MM.1S (cell line): ENCODE measurements around the gene EVA1A.

Experiments
- DNase-seq: peaks from one replicate; pipeline ENCODE4 v3.0.0-alpha.2; 2015
- H2AFZ ChIP-seq: fragments of 300-600 bp; sonication (generic); 2 replicates; pipeline ENCODE4 v1.6.0; 2016; ENCODE audit warnings: antibody characterized with exemption, low read length
- H3F3A ChIP-seq: fragments of 300-600 bp; sonication (generic); 2 replicates; pipeline ENCODE4 v1.6.1; 2016; ENCODE audit warnings: mild to moderate bottlenecking, antibody characterized with exemption, low read length, moderate library complexity, mixed read lengths; ENCODE audit not compliant: insufficient read depth
- H3K27ac ChIP-seq: fragments of 300-600 bp; sonication (generic); 2 replicates; pipeline ENCODE4 v1.5.1; 2016; ENCODE audit warnings: mild to moderate bottlenecking, low read length
- H3K27me3 ChIP-seq: fragments of 300-600 bp; sonication (generic); replicated peaks from 2 replicates; pipeline ENCODE4 v1.6.0; 2016; ENCODE audit warnings: low read length; ENCODE audit not compliant: insufficient read depth
- H3K36me3 ChIP-seq: fragments of 300-600 bp; sonication (generic); replicated peaks from 2 replicates; pipeline ENCODE4 v1.6.1; 2016; ENCODE audit warnings: mild to moderate bottlenecking, low read length, mixed read lengths; ENCODE audit not compliant: insufficient read depth
- H3K4me1 ChIP-seq: fragments of 300-600 bp; sonication (generic); 2 replicates; pipeline ENCODE4 v1.6.1; 2016; ENCODE audit warnings: low read length, mixed read lengths
- H3K4me2 ChIP-seq: fragments of 300-600 bp; sonication (generic); 2 replicates; pipeline ENCODE4 v1.6.0; 2016; ENCODE audit warnings: low read depth, low read length
- H3K4me3 ChIP-seq: fragments of 300-600 bp; sonication (generic); 2 replicates; pipeline ENCODE4 v1.5.1; 2016; ENCODE audit warnings: low read length, mixed read lengths
- H3K79me2 ChIP-seq: fragments of 300-600 bp; sonication (generic); 2 replicates; pipeline ENCODE4 v1.6.1; 2016; ENCODE audit warnings: mixed run types, low read length, mixed read lengths
- H3K9ac ChIP-seq: fragments of 300-600 bp; sonication (generic); 2 replicates; pipeline ENCODE4 v1.6.1; 2016; ENCODE audit warnings: low read length, mixed read lengths
- H3K9me2 ChIP-seq: fragments of 300-600 bp; sonication (generic); replicated peaks from 2 replicates; pipeline ENCODE4 v1.6.1; 2016; ENCODE audit warnings: mild to moderate bottlenecking, low read length, mixed read lengths; ENCODE audit not compliant: insufficient read depth
- H3K9me3 ChIP-seq: fragments of 300-600 bp; sonication (generic); replicated peaks from 2 replicates; pipeline ENCODE4 v1.6.1; 2016; ENCODE audit warnings: mild to moderate bottlenecking, low read length, mixed read lengths; ENCODE audit not compliant: insufficient read depth
- H4K20me1 ChIP-seq: fragments of 300-600 bp; sonication (generic); 2 replicates; pipeline ENCODE4 v1.6.1; 2016; ENCODE audit warnings: mild to moderate bottlenecking, low read length, moderate library complexity, mixed read lengths; ENCODE audit not compliant: insufficient read depth
- EZH2 ChIP-seq: fragments of 300-600 bp; sonication (generic); optimal IDR thresholded peaks from 2 replicates; pipeline ENCODE3; 2017; ENCODE audit warnings: low read depth, mild to moderate bottlenecking, antibody characterized with exemption, low read length, mixed read lengths
- EZH2phosphoT487 ChIP-seq: fragments of 300-600 bp; sonication (generic); IDR thresholded peaks from 2 replicates; pipeline ENCODE4 v1.6.1; 2018; ENCODE audit warnings: antibody characterized with exemption, low read length
- TF ChIP-seq, protein P1 (sequence below): fragments of 300-600 bp; sonication (generic); IDR thresholded peaks from 2 replicates; pipeline ENCODE4 v1.5.1; 2016; ENCODE audit warnings: antibody characterized with exemption, low read length, mixed read lengths

EVA1A gene

DNA sequence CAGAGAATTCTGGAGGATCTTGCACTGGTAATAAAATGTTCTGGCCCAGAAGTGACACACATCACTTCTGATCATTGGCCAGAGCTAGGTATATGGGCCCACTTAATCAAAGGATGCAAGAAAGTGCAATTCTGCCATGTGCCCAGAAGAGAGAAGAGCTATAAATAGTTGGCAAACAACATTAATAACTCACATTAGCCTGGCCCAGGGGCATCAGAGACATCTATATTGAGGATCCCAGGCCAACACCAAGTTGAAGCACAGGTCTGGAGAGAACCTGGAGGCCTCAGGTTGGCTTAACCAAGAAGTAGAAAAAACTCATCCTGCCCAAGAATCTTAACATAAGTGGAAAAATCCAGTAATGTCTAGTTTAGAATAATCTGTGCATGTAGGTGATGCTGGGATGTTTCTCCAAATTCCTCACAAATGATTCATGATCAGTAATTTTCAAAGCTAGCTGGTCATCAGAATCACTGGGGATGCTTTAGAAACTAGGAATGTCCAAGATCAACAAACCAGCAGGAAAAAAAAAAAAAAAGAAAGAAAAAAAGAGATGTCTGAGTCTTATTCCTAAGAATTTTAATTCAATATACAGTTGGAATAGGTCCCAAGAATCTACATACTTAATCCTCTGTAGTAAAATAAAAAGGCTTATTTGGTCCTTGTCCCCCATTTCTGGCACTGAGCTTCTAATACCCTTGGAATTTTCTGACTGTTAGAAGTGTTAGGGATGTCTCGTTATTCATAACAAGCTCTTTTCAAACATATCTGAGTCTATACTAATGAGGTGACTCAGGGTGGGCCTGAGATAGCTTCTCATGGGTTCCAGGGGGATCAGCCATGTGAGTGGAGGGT lies 35.0 kb upstream of the EVA1A start:
- Histone ChIP-seq H3K79me2 (no peaks in the 10 kb centered on the region), H4K20me1 (no peaks in the 10 kb centered on the region), H3F3A (no peaks in the 10 kb centered on the region), H3K4me1 (no peaks in the 10 kb centered on the region), H3K4me2 (no peak overlapping the region), H3K27me3 (no peaks in the 10 kb centered on the region), H3K9me3 (no peaks in the 10 kb centered on the region), H3K9me2 (no peaks in the 10 kb centered on the region), H3K4me3 (no peak overlapping the region), H2AFZ (no peak overlapping the region), H3K27ac (no peak overlapping the region), H3K9ac (no peak overlapping the region), H3K36me3 (no peaks in the 10 kb centered on the region)
- DNase-seq, result no peak
- TF ChIP-seq, protein P1, sequence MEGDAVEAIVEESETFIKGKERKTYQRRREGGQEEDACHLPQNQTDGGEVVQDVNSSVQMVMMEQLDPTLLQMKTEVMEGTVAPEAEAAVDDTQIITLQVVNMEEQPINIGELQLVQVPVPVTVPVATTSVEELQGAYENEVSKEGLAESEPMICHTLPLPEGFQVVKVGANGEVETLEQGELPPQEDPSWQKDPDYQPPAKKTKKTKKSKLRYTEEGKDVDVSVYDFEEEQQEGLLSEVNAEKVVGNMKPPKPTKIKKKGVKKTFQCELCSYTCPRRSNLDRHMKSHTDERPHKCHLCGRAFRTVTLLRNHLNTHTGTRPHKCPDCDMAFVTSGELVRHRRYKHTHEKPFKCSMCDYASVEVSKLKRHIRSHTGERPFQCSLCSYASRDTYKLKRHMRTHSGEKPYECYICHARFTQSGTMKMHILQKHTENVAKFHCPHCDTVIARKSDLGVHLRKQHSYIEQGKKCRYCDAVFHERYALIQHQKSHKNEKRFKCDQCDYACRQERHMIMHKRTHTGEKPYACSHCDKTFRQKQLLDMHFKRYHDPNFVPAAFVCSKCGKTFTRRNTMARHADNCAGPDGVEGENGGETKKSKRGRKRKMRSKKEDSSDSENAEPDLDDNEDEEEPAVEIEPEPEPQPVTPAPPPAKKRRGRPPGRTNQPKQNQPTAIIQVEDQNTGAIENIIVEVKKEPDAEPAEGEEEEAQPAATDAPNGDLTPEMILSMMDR, result no peak
- TF ChIP-seq EZH2phosphoT487, result no peak
- TF ChIP-seq EZH2, result no peak

DNA sequence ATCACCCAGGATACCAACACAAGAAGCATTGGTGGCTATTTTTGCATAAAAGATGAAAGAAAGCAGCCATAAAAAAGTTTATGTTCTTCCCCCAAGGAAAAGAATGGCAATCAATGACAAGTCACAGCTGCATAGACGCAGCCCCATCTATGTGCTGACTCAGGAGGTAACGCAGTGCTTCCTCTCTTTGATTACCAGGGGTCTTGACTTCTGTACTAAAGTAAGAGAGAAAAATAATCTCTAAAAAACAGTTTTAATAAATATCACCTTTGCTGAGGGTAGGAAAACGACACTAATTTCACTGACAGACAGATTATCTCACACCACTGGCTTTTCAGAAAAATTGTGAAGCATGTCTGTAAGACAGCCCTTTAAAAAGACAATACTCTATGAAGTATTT lies 33.9 kb upstream of the EVA1A start:
- TF ChIP-seq EZH2phosphoT487, result no peak
- TF ChIP-seq EZH2, result no peak
- TF ChIP-seq, protein P1, result no peak
- H3K9me3 ChIP-seq, result no peaks in the 10 kb centered on the region
- H3K4me1 ChIP-seq, result no peaks in the 10 kb centered on the region
- no peak overlapping the region for H3K27ac ChIP-seq
- H4K20me1 ChIP-seq, result no peaks in the 10 kb centered on the region
- no peaks in the 10 kb centered on the region for H3K36me3 ChIP-seq
- no peaks in the 10 kb centered on the region for H3K9me2 ChIP-seq
- no peak overlapping the region for H3K4me2 ChIP-seq
- no peaks in the 10 kb centered on the region for H3K79me2 ChIP-seq
- H3F3A ChIP-seq, result no peaks in the 10 kb centered on the region
- no peak overlapping the region for H3K9ac ChIP-seq
- H3K27me3 ChIP-seq, result no peaks in the 10 kb centered on the region
- no peak overlapping the region for H3K4me3 ChIP-seq
- H2AFZ ChIP-seq, result no peak overlapping the region
- no peak for DNase-seq

DNA sequence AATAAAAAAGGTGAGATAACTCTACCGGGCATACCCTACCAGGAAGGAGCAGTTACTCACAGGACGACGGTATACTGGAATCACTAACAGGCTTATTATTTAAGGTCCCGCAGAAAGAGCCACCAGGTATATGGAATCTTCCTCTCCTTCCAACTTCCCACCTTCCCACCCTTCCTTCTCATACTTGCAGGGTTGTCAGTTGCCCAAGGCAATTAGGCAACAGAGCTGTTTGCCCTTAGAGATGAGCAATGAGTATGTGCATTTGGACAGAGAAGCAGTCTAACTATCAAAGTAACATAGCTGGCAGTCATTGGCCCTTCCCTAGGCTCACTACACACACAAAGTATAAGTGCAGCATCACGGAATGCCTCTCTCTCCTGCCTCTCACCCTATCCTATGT lies 32.1 kb upstream of the EVA1A start:
- no peaks in the 10 kb centered on the region for H3K36me3 ChIP-seq
- H3K4me2 ChIP-seq, result no peak overlapping the region
- H3K9ac ChIP-seq, result no peak overlapping the region
- H3K79me2 ChIP-seq, result no peaks in the 10 kb centered on the region
- no peaks in the 10 kb centered on the region for H3K9me2 ChIP-seq
- no peaks in the 10 kb centered on the region for H3K27me3 ChIP-seq
- no peaks in the 10 kb centered on the region for H3K9me3 ChIP-seq
- no peak overlapping the region for H3K27ac ChIP-seq
- no peak overlapping the region for H2AFZ ChIP-seq
- no peak for DNase-seq
- no peaks in the 10 kb centered on the region for H3K4me1 ChIP-seq
- no peaks in the 10 kb centered on the region for H3F3A ChIP-seq
- no peak overlapping the region for H3K4me3 ChIP-seq
- TF ChIP-seq EZH2phosphoT487 (no peak), EZH2 (no peak)
- TF ChIP-seq, protein P1, result no peak
- H4K20me1 ChIP-seq, result no peaks in the 10 kb centered on the region
